Stimulated activated CD4-positive, alpha-beta T cell treated with anti-CD3 and anti-CD28 coated beads, Interleukin-1b, Interleukin-23, amount 100 ng/mL, for 4 hours (primary cell): ENCODE measurements around the gene IL6ST.
"Not testable (repeated sequence)": the region's sequence is repeated elsewhere in the genome, so short reads cannot be mapped to it uniquely, and the experiment has no call there.

Experiments
- DNase-seq, 2 donors: peaks; one replicate each; pipeline ENCODE4 v3.0.0-alpha.2; 2020; ENCODE audit warnings: low read depth in 2 of 2

Gene IL6ST

GRCh38 chr5:55966284-55966683 lies 28.5 kb downstream of the IL6ST start:
- DNase-seq: no peak

DNA sequence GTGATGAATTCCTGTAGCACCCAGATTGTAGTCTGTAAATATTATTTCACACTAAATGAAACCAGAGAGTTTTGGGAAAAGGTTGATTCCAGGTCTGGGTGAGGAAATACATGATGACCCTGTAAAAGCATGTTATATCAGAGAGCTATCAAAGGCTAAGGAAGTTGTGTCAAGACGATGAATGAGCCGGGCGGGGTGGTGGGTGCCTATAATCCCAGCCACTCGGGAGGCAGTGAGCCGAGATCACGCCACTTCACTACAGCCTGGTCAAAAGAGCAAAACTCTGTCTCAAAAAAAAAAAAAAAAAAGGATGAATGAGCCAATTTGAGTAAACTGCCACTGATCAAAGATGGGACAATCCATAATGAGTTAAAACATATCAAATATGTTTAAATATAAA lies 29.2 kb downstream of the IL6ST start:
- DNase-seq: no peak

- DNase-seq: no peak
Observed at GRCh38 chr5:55960779-55961178, 34.0 kb downstream of the IL6ST start.

DNA sequence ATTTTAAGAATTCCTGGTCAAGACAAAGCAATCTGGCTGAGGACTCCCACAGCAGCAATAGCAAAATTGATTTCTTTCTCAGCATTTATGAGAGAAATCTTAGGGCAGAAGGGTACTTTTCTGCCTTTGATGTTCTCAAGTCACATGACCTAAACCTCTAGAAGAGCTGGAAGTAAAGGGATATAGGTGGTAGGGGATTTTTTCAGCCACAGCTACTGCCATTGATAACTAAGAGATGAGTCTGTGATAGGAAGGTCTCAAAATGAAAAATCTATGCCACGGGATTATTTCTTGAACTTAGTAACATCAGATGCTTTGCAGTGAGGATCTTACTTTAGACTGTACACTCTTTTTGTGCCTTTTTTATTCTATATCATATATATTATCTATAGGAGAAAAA lies 35.6 kb downstream of the IL6ST start:
- DNase-seq: no peak

DNA sequence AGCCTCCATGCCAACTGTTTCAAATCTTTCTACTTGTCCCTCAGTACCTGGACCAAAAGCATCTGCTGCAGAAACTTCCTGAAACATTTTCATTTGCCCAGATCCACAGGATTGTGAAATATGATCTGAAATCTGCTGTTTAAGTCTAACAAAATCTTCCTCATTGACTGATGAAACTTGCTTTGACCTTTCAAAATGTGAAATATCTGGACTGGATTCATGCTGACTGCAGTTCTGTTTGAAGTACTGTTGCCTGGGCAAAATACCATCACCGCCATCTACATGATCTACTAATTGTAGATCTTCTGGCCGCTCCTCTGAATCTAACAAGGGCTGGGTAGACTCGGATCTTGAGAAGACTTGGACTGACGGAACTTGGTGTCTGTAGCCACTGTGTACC lies 53.6 kb downstream of the IL6ST start:
- DNase-seq: not testable (repeated sequence)

DNA sequence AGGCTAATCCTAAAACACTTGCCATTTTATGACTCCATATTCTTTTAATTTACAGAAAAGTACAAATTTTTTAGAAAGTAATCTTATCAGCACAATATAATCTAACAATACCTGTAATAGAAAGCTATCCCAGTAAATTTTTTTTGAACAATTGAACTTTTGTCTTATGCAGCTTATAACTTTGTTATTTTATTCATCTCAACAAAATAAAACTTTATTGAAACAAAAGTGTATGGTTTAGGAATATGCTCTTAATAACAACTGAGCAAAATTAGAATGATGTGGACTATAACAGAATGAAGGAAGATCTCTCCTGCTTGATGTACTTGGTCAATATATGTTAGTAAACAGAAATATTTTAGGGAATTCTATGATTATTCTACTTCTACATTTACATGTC lies 57.2 kb downstream of the IL6ST start:
- not testable (repeated sequence) for DNase-seq

DNA sequence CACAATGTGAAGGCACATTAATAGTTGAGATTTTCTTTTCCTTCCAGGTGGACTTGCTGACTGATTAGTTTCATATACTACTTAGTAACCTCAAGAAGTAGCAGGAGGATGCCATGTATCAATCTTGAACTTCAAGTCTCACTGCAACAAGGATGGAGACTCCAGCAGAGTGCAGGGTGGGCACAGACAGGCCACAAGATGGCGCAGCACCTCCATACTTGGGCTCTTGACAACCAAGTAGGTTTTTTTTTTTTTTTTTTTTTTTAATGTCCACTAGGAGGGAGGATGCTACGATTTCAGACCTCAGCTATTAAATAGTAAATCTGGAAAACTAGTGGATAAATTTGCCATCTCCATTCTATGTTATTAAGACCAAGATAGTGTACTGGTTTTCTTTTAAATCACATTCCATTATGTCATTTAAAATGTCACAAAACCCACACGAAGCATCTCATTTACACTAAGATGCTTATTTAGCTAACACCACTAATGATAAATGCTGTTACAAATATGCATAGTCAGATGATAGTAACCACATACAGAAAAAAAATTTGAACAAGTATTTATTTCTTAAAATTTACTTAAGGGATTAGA lies 58.6 kb downstream of the IL6ST start:
- DNase-seq: peak; percentile 68 to 70

DNA sequence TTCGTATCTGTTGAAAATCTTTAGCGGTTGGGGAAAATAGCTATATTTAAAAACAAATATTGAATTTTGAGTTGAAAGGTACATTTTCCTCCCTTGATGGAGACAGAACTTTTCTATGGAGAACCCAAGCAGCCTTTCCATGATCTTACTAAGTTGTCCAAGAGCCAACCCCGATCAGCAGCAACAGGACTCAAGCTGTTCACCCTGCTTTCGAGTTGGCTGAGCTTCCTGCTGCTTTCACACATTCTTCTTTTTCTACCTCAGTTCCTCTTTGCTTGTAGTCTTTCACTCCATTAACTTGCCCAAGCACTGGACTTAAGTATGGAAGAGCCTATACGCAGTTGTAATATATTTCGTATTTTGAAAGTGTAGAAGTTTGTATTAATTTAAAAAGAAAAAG lies 59.4 kb downstream of the IL6ST start:
- DNase-seq: no peak

- DNase-seq: no peak
Observed at GRCh38 chr5:55934720-55935119, 60.0 kb downstream of the IL6ST start.

DNA sequence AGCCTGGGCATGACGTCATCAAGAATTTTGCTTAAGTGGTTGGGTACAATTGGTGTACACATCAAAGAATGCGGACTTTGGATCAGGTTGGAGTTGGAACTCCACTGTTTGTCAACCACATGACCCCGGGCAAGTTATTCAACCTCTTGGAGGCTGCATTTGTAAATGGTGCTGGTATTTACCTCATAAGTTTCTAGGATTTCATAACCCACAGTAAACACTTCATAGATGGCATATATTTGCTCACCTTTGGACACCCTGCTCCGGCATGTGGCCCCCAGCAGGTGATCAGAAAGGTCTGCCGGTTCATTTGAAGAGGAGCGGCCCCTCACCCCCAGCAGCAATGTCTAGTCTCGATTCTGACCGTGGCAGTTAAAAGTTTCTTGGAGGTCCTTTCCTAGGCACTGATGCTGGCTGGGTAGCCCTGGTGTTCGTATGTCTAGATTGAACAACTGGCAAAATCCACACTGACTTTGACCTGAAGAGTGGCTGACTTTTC lies 60.6 kb downstream of the IL6ST start:
- no peak for DNase-seq

- DNase-seq: no peak
Observed at GRCh38 chr5:55933377-55934114, 61.2 kb downstream of the IL6ST start.

- no peak for DNase-seq
Observed at GRCh38 chr5:55932700-55933099, 62.1 kb downstream of the IL6ST start.

GRCh38 chr5:55929020-55929799 lies 65.6 kb downstream of the IL6ST start:
- no peak for DNase-seq

DNA sequence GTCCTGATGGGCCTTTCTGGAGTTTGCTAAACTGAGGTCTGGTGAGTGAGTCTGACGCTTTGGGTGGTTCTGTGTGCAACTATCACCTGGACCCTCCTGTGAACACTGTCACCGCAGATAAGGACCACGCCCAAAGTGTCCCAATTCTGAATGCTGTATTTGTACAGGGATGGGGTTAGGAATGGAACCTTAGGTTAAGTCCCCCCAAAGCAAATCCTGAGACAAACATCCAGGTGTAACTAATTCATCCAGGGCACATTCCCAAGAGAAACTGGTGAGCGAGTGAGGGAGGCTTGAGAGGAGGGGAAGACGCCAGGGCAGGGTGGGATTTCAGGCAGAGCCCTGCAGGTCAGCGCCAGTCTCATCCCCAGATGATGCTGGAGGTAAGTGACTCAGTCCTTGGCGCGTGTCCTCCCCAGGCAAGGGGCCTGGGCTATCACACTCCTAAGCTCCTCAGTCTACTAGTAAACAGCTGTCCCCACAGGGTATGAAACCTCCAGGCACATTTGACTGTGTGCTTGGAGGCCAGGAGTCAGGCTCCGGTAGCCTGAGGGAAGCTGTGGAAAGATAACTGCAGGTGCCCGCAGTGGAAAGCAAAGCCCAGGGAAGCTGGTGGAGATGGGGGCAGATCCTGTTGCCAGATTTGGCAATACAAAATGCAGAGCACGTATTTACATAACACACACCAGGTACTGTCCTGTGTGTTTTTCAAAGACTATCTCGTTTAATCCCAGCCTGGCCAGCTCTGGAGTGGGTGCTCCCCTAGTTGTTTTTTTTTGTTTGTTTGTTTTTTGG lies 66.7 kb downstream of the IL6ST start:
- DNase-seq: no peak

DNA sequence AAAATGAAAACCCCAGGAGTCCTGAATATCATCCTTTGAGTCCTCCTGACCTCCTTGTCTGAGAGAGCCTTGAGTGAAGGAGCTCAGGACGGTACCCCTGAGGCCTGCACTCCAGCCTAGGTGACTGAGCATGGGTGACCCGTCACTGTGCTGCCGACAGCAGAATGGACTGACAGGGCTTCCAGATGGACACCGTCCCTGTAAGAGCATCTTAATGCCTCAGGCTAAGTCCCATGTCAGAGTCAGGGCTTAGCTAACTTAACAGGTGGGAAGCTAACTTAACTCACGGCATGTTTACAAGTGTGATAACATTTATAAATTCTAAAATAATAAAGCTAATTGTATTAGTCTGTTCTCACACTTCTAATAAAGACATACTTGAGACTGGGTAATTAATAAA lies 68.3 kb downstream of the IL6ST start:
- no peak for DNase-seq

DNA sequence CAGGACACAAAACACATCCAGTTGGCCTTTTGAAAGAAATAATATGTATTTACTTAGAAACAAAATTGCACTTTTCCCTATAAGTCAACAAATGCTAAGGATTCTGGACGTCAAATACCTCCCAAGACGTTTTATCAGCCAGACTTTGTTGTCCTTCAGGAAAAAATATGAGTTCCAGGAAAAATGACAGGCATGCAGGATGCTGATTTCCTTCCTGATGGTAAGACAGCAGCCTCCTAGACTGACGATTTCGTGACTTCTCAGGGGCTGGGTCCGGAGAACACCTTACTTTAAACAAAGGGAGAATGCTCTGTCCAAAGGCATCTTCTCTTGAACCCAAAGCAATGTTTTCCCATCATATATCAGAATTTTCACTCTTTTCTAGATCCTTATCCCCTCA lies 69.1 kb downstream of the IL6ST start:
- DNase-seq: no peak

DNA sequence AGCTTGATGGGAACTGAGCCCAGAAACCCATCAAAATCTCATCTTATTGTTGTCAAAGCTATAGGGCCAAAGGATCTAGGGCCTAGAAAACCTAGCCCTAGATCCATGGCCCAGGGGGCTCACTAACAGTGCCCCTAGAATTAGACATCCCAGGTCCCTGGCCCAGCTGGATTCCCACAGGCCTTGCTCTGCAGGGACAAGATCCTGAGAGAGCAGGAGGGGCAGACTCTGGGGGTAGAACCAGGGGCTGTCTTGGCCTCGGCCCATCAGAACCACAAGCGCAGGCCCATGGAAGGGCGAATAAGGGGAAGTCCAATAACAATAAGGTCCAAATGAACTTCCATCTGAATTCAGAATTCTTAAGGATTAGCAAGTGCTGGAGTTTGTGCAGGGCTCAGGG lies 69.6 kb downstream of the IL6ST start:
- no peak for DNase-seq

- DNase-seq: no peak
Observed at GRCh38 chr5:55924744-55925143, 70.0 kb downstream of the IL6ST start.

DNA sequence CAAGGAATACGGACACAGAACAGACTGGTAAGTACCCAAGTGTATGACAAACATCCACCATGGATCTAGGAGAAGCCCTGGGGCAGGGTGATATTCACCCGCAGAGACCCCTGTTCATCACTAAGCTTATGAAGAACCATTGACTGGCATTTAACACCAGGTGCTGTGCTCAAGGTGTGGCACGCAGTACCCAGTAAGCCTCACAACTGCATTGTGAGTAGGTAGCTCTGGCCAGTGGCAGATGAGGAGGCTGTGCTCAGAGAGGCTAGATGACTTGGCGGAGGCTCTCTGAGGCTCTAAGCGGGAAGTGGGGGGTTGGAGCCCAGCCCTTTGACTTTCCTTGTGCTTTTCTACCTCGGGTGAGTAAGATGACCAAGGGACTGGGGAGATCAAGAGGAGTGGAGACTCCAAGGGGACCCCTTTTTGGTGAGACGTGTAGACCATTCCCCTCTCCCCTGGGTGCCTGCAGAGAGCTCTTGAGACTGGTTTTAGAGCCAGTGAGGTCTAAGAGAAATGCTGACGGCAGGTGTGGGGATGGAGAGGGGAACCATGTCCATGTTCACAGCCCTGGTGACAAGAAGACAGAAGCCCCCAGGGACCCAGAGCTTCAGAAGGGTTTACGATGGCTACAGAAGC lies 70.8 kb downstream of the IL6ST start:
- DNase-seq: no peak

GRCh38 chr5:55923177-55923771 lies 71.5 kb downstream of the IL6ST start:
- no peak for DNase-seq

GRCh38 chr5:55921617-55922016 lies 73.1 kb downstream of the IL6ST start:
- no peak for DNase-seq
